ENCODE results near the gene YIPF2. TPM values are rescaled to one million over a fixed set of nuclear protein-coding genes. Genes with fewer than 3 reads are reported as not detected.

Gene YIPF2
- total and polyA plus RNA-seq, 10 of the 15 experiments (the other 5 are each of a cell fraction or from before 2014, with no cell fraction given): 0.92 to 38.9 (median 17.6) TPM

DNA sequence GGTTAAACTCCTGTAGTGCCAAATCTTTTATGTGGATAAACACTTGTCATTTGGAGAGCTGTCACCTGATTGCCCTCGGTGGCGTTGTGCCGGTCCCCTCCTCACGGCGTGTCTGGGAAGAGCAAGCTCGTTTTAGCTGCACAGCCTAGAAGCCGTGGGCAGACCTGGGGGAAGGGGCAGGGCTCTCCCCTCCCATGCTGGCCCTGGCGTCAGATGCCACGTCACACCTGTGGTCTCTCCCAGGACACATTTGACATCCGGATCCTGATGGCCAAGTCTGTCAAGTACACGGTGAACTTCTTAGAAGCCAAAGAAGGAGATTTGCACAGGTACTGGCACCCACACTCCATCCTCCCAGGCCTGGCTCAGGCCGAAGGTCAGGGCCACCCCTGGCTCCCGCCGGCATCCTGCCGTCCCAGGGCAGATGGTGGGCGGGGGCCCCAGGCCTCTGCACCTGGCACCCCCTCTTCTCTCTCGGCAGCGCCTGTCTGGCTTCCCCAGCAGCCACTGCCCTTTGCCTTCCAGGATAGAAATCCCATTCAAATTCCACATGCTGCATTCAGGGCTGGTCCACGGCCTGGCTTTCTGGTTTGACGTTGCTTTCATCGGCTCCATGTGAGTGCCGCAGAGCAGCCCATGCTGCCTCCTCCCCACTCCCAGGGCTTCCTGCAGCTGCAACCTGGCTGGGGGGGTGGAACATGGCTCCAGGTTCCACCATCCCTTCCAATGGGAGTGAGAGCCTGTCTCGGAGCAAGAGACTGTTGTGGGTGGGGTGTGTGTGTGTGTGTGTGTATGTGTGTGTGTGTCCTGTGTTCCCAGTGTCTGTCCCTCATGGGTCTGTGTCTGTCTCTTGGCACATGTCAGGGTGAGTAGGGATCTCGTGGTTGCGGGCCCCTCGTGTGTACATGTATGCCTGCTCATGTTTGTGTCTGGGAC lies 8.8 kb downstream of the YIPF2 start (continued):
- TF ChIP-seq, protein P1, sequence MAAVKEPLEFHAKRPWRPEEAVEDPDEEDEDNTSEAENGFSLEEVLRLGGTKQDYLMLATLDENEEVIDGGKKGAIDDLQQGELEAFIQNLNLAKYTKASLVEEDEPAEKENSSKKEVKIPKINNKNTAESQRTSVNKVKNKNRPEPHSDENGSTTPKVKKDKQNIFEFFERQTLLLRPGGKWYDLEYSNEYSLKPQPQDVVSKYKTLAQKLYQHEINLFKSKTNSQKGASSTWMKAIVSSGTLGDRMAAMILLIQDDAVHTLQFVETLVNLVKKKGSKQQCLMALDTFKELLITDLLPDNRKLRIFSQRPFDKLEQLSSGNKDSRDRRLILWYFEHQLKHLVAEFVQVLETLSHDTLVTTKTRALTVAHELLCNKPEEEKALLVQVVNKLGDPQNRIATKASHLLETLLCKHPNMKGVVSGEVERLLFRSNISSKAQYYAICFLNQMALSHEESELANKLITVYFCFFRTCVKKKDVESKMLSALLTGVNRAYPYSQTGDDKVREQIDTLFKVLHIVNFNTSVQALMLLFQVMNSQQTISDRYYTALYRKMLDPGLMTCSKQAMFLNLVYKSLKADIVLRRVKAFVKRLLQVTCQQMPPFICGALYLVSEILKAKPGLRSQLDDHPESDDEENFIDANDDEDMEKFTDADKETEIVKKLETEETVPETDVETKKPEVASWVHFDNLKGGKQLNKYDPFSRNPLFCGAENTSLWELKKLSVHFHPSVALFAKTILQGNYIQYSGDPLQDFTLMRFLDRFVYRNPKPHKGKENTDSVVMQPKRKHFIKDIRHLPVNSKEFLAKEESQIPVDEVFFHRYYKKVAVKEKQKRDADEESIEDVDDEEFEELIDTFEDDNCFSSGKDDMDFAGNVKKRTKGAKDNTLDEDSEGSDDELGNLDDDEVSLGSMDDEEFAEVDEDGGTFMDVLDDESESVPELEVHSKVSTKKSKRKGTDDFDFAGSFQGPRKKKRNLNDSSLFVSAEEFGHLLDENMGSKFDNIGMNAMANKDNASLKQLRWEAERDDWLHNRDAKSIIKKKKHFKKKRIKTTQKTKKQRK (IDR thresholded peaks at IDR 0.05; ENCODE audit: low read depth, low read length): no peak
- TF ChIP-seq BCL11A (IDR thresholded peaks at IDR 0.05; ENCODE audit: low read depth, low read length) (no peak), ETV6 (conservative IDR thresholded peaks at IDR 0.05 in 1 of 2, IDR thresholded peaks at IDR 0.05 in 1 of 2; ENCODE audit: borderline replicate concordance in 1 of 2, low read depth in 1 of 2) (no peak), GABPA (IDR thresholded peaks at IDR 0.05; ENCODE audit: low read depth) (no peak), POLR2A (IDR thresholded peaks at IDR 0.05; ENCODE audit: low read depth, low read length) (peak; percentile 21; the same call in 1 of the 2 replicates), KAT2A (conservative IDR thresholded peaks at IDR 0.05; ENCODE audit: control insufficient read depth, low read depth, low read length) (no peak), FOXK2 (IDR thresholded peaks at IDR 0.05) (no peak), JUND (IDR thresholded peaks at IDR 0.05; ENCODE audit: low read depth, low read length) (no peak)
- TF ChIP-seq, protein P2, sequence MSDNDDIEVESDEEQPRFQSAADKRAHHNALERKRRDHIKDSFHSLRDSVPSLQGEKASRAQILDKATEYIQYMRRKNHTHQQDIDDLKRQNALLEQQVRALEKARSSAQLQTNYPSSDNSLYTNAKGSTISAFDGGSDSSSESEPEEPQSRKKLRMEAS (IDR thresholded peaks at IDR 0.05; ENCODE audit: low read depth, low read length): no peak
- TF ChIP-seq, protein P3, sequence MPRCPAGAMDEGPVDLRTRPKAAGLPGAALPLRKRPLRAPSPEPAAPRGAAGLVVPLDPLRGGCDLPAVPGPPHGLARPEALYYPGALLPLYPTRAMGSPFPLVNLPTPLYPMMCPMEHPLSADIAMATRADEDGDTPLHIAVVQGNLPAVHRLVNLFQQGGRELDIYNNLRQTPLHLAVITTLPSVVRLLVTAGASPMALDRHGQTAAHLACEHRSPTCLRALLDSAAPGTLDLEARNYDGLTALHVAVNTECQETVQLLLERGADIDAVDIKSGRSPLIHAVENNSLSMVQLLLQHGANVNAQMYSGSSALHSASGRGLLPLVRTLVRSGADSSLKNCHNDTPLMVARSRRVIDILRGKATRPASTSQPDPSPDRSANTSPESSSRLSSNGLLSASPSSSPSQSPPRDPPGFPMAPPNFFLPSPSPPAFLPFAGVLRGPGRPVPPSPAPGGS (IDR thresholded peaks at IDR 0.05; ENCODE audit: borderline replicate concordance, insufficient read depth, low read depth, low read length, poor library complexity, severe bottlenecking): peak; percentile 26
- TF ChIP-seq, protein P4, sequence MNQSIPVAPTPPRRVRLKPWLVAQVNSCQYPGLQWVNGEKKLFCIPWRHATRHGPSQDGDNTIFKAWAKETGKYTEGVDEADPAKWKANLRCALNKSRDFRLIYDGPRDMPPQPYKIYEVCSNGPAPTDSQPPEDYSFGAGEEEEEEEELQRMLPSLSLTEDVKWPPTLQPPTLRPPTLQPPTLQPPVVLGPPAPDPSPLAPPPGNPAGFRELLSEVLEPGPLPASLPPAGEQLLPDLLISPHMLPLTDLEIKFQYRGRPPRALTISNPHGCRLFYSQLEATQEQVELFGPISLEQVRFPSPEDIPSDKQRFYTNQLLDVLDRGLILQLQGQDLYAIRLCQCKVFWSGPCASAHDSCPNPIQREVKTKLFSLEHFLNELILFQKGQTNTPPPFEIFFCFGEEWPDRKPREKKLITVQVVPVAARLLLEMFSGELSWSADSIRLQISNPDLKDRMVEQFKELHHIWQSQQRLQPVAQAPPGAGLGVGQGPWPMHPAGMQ (IDR thresholded peaks at IDR 0.05; ENCODE audit: borderline replicate concordance): no peak
